Ascending aorta (tissue), 2 donors: ENCODE measurements around the gene DUSP22. TPM values are rescaled to one million over a fixed set of nuclear protein-coding genes. Genes with fewer than 3 reads are reported as not detected.

Experiments
- DNase-seq, 2 donors: peaks; one replicate each; pipeline ENCODE4 v3.0.0-alpha.2; 2019; ENCODE audit warnings: low spot score in 2 of 2
- H3K27ac ChIP-seq, 2 donors: fragments of 200-600 bp; sonication (generic); one replicate each; pipeline ENCODE4 v1.5.1; 2016 to 2017; ENCODE audit warnings: mild to moderate bottlenecking in 1 of 2
- H3K27me3 ChIP-seq: fragments of 200-600 bp; sonication (generic); one replicate; pipeline ENCODE4 v1.5.1; 2017
- H3K36me3 ChIP-seq, 2 donors: fragments of 200-600 bp; sonication (generic); one replicate each; pipeline ENCODE4 v1.5.1; 2016
- H3K4me1 ChIP-seq, 2 donors: fragments of 200-600 bp; sonication (generic); one replicate each; pipeline ENCODE4 v1.5.1; 2016 to 2017; ENCODE audit warnings: mild to moderate bottlenecking in 1 of 2
- H3K4me3 ChIP-seq, 2 donors: fragments of 200-600 bp; sonication (generic); one replicate each; pipeline ENCODE4 v1.5.1; 2016 to 2017; ENCODE audit warnings: mild to moderate bottlenecking in 1 of 2
- H3K9me3 ChIP-seq, 2 donors: fragments of 200-600 bp; sonication (generic); one replicate each; pipeline ENCODE4 v1.5.1; 2016
- CTCF ChIP-seq, 3 experiments: fragments of 200-600 bp in 2 of 3; fragments of 450-650 bp in 1 of 3; sonication (generic) in 2 of 3; IDR thresholded peaks; one replicate each; pipeline ENCODE4 v1.5.1; 2016 to 2019; ENCODE audit warnings: antibody characterized with exemption in 3 of 3, mild to moderate bottlenecking in 1 of 3, moderate library complexity in 1 of 3
- intact Hi-C: fragments of 100-400 bp; cut with DNase I; formaldehyde crosslinking; loops from one replicate; pipeline ENCODE4 v1.15.1; 2023
- total RNA-seq: library from RNA; depleted of rRNA; stranded (reverse); fragments of >200 nt; gene quantifications from one replicate; pipeline ENCODE4 v1.1.0, GENCODE V29; 2016

DUSP22 gene
- total RNA-seq, 1 donor from 2014 or later, result 216 TPM

- Histone ChIP-seq H3K27ac (no peak overlapping the region), H3K4me1 (peaks cover 0 to 8% of the 10 kb centered on the region in 2 donors), H3K4me3 (no peak overlapping the region), H3K36me3 (no peaks in the 10 kb centered on the region), H3K27me3 (no peaks in the 10 kb centered on the region), H3K9me3 (no peaks in the 10 kb centered on the region)
- no peak for TF ChIP-seq CTCF (IDR thresholded peaks at IDR 0.05)
- DNase-seq, result peak in 1 of 2 donors; percentile 54
- intact Hi-C loops, result no loop called here
These were observed 7.1 kb downstream of the DUSP22 start for GRCh38 chr6:299104-299980.

- intact Hi-C loops, result no loop called here
These were observed 7.7 kb downstream of the DUSP22 start for GRCh38 chr6:300026-300425.

GRCh38 chr6:300494-301198, 8.4 kb downstream of the DUSP22 start:
- Histone ChIP-seq H3K36me3 (peaks cover 0 to 3% of the 10 kb centered on the region in 2 donors), H3K9me3 (no peaks in the 10 kb centered on the region), H3K27me3 (no peaks in the 10 kb centered on the region), H3K27ac (no peak overlapping the region), H3K4me1 (peaks cover 0 to 8% of the 10 kb centered on the region in 2 donors), H3K4me3 (no peak overlapping the region)
- intact Hi-C loops, result no loop called here
- no peak for TF ChIP-seq CTCF (IDR thresholded peaks at IDR 0.05)
- peak in 1 of 2 donors; percentile 60 for DNase-seq

More at GRCh38 chr6:300026-300425, 7.7 kb downstream of the DUSP22 start:
- H3K9me3 ChIP-seq, result no peaks in the 10 kb centered on the region
- no peak for TF ChIP-seq CTCF (IDR thresholded peaks at IDR 0.05)
- DNase-seq, result peak in 1 of 2 donors; percentile 53
- no peak overlapping the region for H3K27ac ChIP-seq
- no peaks in the 10 kb centered on the region for H3K27me3 ChIP-seq
- peaks cover 0 to 8% of the 10 kb centered on the region in 2 donors for H3K4me1 ChIP-seq
- H3K4me3 ChIP-seq, result no peak overlapping the region
- no peaks in the 10 kb centered on the region for H3K36me3 ChIP-seq

GRCh38 chr6:301526-301925, 9.2 kb downstream of the DUSP22 start:
- DNase-seq, result no peak
- no peak overlapping the region for H3K27ac ChIP-seq
- no peak overlapping the region for H3K4me3 ChIP-seq
- no peak for TF ChIP-seq CTCF (IDR thresholded peaks at IDR 0.05)
- H3K9me3 ChIP-seq, result no peaks in the 10 kb centered on the region
- H3K27me3 ChIP-seq, result no peaks in the 10 kb centered on the region
- H3K36me3 ChIP-seq, result peaks cover 0 to 3% of the 10 kb centered on the region in 2 donors
- intact Hi-C loops, result no loop called here
- H3K4me1 ChIP-seq, result peaks cover 0 to 4% of the 10 kb centered on the region in 2 donors

GRCh38 chr6:301929-302705, 9.8 kb downstream of the DUSP22 start:
- H3K27ac ChIP-seq, result no peak overlapping the region
- DNase-seq, result no peak
- H3K36me3 ChIP-seq, result peaks cover 0 to 3% of the 10 kb centered on the region in 2 donors
- no peaks in the 10 kb centered on the region for H3K9me3 ChIP-seq
- intact Hi-C loops, result no loop called here
- TF ChIP-seq CTCF (IDR thresholded peaks at IDR 0.05), result no peak
- no peaks in the 10 kb centered on the region for H3K4me1 ChIP-seq
- H3K27me3 ChIP-seq, result no peaks in the 10 kb centered on the region
- no peak overlapping the region for H3K4me3 ChIP-seq
